Dendritic cell treated with granulocyte-macrophage colony-stimulating factor and Interleukin-4, amounts not matched to agents 40 ng/mL and 50 ng/mL, for 4 days (primary cell): ENCODE results near the gene MIA3.

Source experiments
- H3K27ac Mint-ChIP-seq: one replicate; pipeline ENCODE4 v1.8.0; 2022; ENCODE audit warnings: mild to moderate bottlenecking, mixed read lengths
- H3K27me3 Mint-ChIP-seq: one replicate; pipeline ENCODE4 v1.8.0; 2022; ENCODE audit warnings: mild to moderate bottlenecking, mixed read lengths
- H3K36me3 Mint-ChIP-seq: one replicate; pipeline ENCODE4 v1.8.0; 2022; ENCODE audit warnings: low read depth, mixed read lengths
- H3K4me1 Mint-ChIP-seq: one replicate; pipeline ENCODE4 v1.8.0; 2022; ENCODE audit warnings: low read depth, mixed read lengths
- H3K4me3 Mint-ChIP-seq: one replicate; pipeline ENCODE4 v1.8.0; 2022; ENCODE audit warnings: mild to moderate bottlenecking, moderate library complexity, mixed read lengths
- H3K9me3 Mint-ChIP-seq: one replicate; pipeline ENCODE4 v1.8.0; 2022; ENCODE audit warnings: mixed read lengths
- intact Hi-C: fragments of 100-400 bp; cut with micrococcal nuclease; formaldehyde crosslinking; loops from one replicate; pipeline ENCODE4 v1.15.0; 2022

Gene MIA3

GRCh38 chr1:222712253-222713090, 94.6 kb downstream of the MIA3 start, which contains the start of the genes AIDA and BROX:
TSS of gene AIDA (minus strand) at chr1:222712491. CDS start at chr1:222712317, 174 bp downstream.
TSS of gene BROX (plus strand) at chr1:222712564. CDS start at chr1:222715700, 3,136 bp downstream.
- Mint-ChIP-seq H3K4me1 (peaks cover 33% of the 10 kb centered on the region), H3K9me3 (no peaks in the 10 kb centered on the region), H3K27me3 (no peaks in the 10 kb centered on the region), H3K36me3 (peaks cover 41% of the 10 kb centered on the region), H3K4me3 (peak within 1 kb of the TSS; percentile 96), H3K27ac (peak within 1 kb of the TSS; percentile 95)
- intact Hi-C loops: loop anchor here (1.0 to 2.0 kb wide), 2 partner anchors 68 to 248 kb away; no protein-coding TSS in a partner anchor

GRCh38 chr1:222713091-222713961, 95.4 kb downstream of the MIA3 start:
- Mint-ChIP-seq H3K4me1 (peaks cover 33% of the 10 kb centered on the region), H3K4me3 (peak overlapping the region; percentile 96), H3K27me3 (no peaks in the 10 kb centered on the region), H3K36me3 (peaks cover 48% of the 10 kb centered on the region), H3K27ac (peak overlapping the region; percentile 95), H3K9me3 (no peaks in the 10 kb centered on the region)
- intact Hi-C loops: loop anchor here (1.0 to 2.0 kb wide), 2 partner anchors 69 to 249 kb away; no protein-coding TSS in a partner anchor

DNA sequence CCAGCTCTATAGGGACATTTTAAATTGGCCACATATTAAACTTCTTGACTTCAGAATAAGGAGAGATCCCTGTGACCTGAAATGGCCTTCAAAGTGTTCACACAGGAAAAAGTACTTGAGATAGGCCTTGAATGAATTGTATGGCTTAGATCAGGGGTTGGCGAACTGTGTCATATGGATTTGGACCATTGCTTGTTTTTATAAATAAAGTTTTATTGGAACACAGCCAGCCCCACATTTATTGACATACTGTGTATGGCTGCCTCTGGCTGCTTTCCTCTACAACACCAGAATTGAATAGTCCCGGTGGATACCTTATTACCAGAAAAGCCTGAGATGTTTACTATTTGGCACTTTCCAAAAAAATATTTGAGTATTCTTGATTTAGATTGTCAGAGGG, 98.5 kb downstream of the MIA3 start:
- Mint-ChIP-seq H3K27ac (no peak overlapping the region), H3K27me3 (no peaks in the 10 kb centered on the region), H3K4me1 (peaks cover 17% of the 10 kb centered on the region), H3K36me3 (peaks cover 69% of the 10 kb centered on the region), H3K9me3 (no peaks in the 10 kb centered on the region), H3K4me3 (no peak overlapping the region)
- intact Hi-C loops: no loop called here
